Measurements from ENCODE around the gene SELENOO. TPM values are rescaled to one million over a fixed set of nuclear protein-coding genes. Genes with fewer than 3 reads are reported as not detected.

Gene SELENOO
- total and polyA plus RNA-seq, 2 experiments from 2014 or later, result 31.6 to 37.7 TPM

DNA sequence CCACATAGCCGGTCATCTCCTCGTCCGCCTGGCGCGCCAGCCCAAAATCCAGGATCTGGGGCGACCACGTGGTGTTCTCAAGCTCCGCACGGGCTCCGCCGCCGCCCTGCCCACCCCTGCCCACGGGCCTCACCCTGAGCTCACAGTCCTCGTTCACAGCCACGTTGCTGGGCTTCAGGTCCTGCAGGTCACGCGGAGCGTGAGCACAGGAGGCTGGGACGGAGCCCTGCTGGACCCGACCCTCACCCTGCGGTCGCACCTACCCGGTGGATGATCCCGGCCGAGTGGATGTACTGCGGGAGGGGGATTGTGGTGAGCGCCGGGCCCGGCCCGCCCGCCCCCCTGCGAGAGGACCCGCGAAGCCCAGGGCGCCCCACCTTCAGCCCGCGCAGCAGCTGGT, 66.2 kb downstream of the SELENOO start:
- no peaks in the 10 kb centered on the region for H3K79me2 ChIP-seq
- no peaks in the 10 kb centered on the region for H3K9me3 ChIP-seq (ENCODE audit: low read depth)
- H2AFZ ChIP-seq, result no peak overlapping the region
- H3K27me3 ChIP-seq, result peaks cover 35% of the 10 kb centered on the region
- no peaks in the 10 kb centered on the region for H3K9me2 ChIP-seq (replicated peaks; ENCODE audit: insufficient read depth)
- 66% methylated on average over 27 of the region's 37 CpGs for WGBS (ENCODE audit: low lambda C conversion rate, missing lambda C conversion rate)
- TF ChIP-seq, protein P1, sequence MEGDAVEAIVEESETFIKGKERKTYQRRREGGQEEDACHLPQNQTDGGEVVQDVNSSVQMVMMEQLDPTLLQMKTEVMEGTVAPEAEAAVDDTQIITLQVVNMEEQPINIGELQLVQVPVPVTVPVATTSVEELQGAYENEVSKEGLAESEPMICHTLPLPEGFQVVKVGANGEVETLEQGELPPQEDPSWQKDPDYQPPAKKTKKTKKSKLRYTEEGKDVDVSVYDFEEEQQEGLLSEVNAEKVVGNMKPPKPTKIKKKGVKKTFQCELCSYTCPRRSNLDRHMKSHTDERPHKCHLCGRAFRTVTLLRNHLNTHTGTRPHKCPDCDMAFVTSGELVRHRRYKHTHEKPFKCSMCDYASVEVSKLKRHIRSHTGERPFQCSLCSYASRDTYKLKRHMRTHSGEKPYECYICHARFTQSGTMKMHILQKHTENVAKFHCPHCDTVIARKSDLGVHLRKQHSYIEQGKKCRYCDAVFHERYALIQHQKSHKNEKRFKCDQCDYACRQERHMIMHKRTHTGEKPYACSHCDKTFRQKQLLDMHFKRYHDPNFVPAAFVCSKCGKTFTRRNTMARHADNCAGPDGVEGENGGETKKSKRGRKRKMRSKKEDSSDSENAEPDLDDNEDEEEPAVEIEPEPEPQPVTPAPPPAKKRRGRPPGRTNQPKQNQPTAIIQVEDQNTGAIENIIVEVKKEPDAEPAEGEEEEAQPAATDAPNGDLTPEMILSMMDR (IDR thresholded peaks at IDR 0.05; ENCODE audit: poor library complexity), result no peak
- H3K4me2 ChIP-seq, result peak overlapping the region; percentile 82
- H3K4me1 ChIP-seq (ENCODE audit: insufficient read depth), result peaks cover 30% of the 10 kb centered on the region
- H3K36me3 ChIP-seq (replicated peaks; ENCODE audit: insufficient read depth, low read depth), result no peaks in the 10 kb centered on the region
- H3K4me3 ChIP-seq, result no peak overlapping the region
- no peak for DNase-seq (ENCODE audit: low spot score)
- no peak overlapping the region for H3K27ac ChIP-seq
- H4K20me1 ChIP-seq (ENCODE audit: insufficient read depth, poor library complexity, severe bottlenecking), result no peaks in the 10 kb centered on the region

Other genes with a start within 250 kb of the SELENOO start
- gene PIM3, start 240.2 kb upstream of the SELENOO start, total RNA-seq, result 71.8 and 81.1 TPM in 2 replicates
- gene PIM3, start 240.2 kb upstream of the SELENOO start, polyA plus RNA-seq, result 131 and 138 TPM in 2 replicates
- gene IL17REL, start 188.2 kb upstream of the SELENOO start, total RNA-seq, result not detected in 2 replicates
- not detected in 2 replicates for gene IL17REL, start 188.2 kb upstream of the SELENOO start, polyA plus RNA-seq
- not detected in 2 replicates for gene TTLL8, start 142.7 kb upstream of the SELENOO start, total RNA-seq
- gene TTLL8, start 142.7 kb upstream of the SELENOO start, polyA plus RNA-seq, result not detected in 2 replicates
- 3.7 and 8.2 TPM in 2 replicates for gene MLC1, start 115.6 kb upstream of the SELENOO start, total RNA-seq
- gene MLC1, start 115.6 kb upstream of the SELENOO start, polyA plus RNA-seq, result 3.3 and 3.4 TPM in 2 replicates
- gene MOV10L1, start 111.0 kb upstream of the SELENOO start, total RNA-seq, result 0.92 and 3.6 TPM in 2 replicates
- gene MOV10L1, start 111.0 kb upstream of the SELENOO start, polyA plus RNA-seq, result 0.36 and 2.0 TPM in 2 replicates
- gene PANX2, start 30.3 kb upstream of the SELENOO start, total RNA-seq, result 0.60 and 2.1 TPM in 2 replicates
- gene PANX2, start 30.3 kb upstream of the SELENOO start, polyA plus RNA-seq, result 0.44 and 1.2 TPM in 2 replicates
- gene TRABD, start 15.1 kb upstream of the SELENOO start, total RNA-seq, result 25.4 and 25.9 TPM in 2 replicates
- gene TRABD, start 15.1 kb upstream of the SELENOO start, polyA plus RNA-seq, result 62.3 and 70.5 TPM in 2 replicates
- gene TUBGCP6, start 44.0 kb downstream of the SELENOO start, total RNA-seq, result 14.0 and 26.2 TPM in 2 replicates
- 31.5 and 44.1 TPM in 2 replicates for gene TUBGCP6, start 44.0 kb downstream of the SELENOO start, polyA plus RNA-seq
- gene HDAC10, start 50.3 kb downstream of the SELENOO start, total RNA-seq, result 21.5 and 23.8 TPM in 2 replicates
- gene HDAC10, start 50.3 kb downstream of the SELENOO start, polyA plus RNA-seq, result 30.2 and 40.5 TPM in 2 replicates
- gene MAPK12, start 60.7 kb downstream of the SELENOO start, total RNA-seq, result 12.5 and 13.8 TPM in 2 replicates
- 33.8 and 51.4 TPM in 2 replicates for gene MAPK12, start 60.7 kb downstream of the SELENOO start, polyA plus RNA-seq
- 1.4 and 2.3 TPM in 2 replicates for gene MAPK11, start 69.4 kb downstream of the SELENOO start, total RNA-seq
- gene MAPK11, start 69.4 kb downstream of the SELENOO start, polyA plus RNA-seq, result 0.62 and 1.1 TPM in 2 replicates
- 91.4 and 113 TPM in 2 replicates for gene PLXNB2, start 106.6 kb downstream of the SELENOO start, total RNA-seq
- 147 and 158 TPM in 2 replicates for gene PLXNB2, start 106.6 kb downstream of the SELENOO start, polyA plus RNA-seq
- gene DENND6B, start 126.0 kb downstream of the SELENOO start, total RNA-seq, result 3.1 and 3.3 TPM in 2 replicates
- gene DENND6B, start 126.0 kb downstream of the SELENOO start, polyA plus RNA-seq, result 8.7 and 9.0 TPM in 2 replicates
- gene PPP6R2, start 142.3 kb downstream of the SELENOO start, total RNA-seq, result 43.9 and 57.9 TPM in 2 replicates
- gene PPP6R2, start 142.3 kb downstream of the SELENOO start, polyA plus RNA-seq, result 44.1 and 47.0 TPM in 2 replicates

Data from hepatocyte (in vitro differentiated cells).